GM18909 (cell line): ENCODE results near the gene C6orf15.

ENCODE experiments used
- ATAC-seq: cut with Tn5 transposase; IDR thresholded peaks from one replicate; pipeline ENCODE4 v1.9.1; 2021; ENCODE audit warnings: mild to moderate bottlenecking; ENCODE audit not compliant: unreplicated experiment, poor library complexity

The C6orf15 gene

DNA sequence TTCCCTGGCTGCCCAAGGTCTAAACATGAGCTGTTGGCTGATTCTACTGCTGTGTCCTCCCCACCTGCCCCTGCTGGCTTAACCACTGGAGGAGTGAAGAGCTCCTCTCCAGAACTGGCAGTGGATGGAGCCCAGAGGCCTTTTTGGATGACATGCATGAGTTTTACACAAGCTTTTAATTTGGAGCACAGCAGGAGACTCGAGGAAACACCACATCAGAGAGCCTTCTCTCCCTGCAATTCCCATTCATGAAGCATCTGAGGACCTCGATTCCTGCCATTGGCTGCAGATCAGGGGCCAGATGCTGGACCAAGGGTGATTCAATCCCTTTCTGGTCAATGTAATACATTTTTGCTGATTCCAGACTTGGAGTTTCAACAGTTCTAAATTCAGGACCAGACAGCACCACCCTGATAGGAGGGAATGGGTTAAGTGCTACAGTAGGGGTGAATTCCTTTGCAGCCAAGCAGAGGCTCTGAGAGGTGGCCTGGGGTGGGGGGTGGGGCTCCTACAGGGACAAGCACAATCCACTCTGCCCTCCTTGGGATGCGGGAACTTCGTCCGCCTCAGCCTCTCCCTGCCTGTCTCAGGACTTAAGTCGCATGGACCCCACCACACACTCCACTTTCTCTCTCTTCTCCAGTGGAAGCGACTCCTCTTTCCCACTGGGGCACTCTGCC lies 1.6 kb upstream of the C6orf15 start:
- no peak for ATAC-seq

DNA sequence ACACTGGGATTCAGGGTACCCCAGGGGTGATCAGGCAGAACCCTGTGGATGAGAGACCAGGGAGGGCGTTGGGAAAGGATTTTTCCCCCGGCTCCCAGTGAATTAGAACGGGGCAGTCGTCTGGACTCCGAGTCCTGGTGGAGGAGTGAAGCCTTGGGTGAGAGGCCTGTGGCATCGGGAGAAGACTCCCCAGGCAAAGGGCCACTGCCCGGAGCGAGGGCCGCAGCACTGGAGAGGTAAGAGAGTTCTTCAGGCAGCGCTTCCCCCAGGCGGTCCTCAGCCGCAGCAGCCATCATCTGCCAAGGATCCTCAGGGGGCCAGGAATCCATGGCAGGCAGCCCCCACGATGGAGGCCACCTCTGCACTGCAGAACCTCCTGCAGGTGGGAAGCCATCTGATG lies 663 bp downstream of the C6orf15 start:
- no peak for ATAC-seq

DNA sequence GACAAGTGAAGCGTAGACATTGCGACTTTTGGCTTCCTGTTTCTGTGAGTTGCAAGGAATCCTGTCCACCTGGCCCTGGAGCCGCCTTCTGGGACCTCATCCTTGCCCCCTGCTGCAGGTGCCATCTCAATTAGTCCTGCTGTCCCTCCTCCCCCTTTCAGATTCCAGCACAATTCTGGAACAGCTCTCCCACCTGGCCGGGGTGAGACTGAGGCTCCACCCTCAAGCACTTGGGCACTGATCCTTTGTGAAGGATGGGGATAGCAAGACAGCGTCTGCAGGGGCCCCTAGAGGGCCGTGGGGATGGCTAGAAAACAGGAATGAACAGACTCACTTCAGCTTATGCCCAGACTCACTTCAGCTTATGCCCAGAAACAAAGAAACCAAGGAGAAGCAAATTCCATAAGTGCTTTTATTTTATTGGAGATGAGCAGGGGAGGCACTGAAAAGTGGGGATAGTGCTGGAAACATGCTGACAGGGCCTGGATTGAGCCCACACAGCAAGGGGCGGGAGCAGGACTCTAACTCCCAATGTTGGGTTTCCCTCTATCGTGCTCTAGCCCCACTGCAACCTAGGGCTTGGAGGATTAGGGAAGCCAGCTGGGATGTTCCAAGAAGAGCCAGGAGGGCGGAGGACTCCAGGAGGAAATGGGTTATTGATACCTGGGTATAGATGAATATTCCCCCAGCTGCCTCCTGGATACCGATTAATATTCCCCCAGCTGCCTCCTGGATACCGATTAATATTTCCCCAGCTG lies 1.4 kb downstream of the C6orf15 start:
- ATAC-seq, result no peak

GRCh38 chr6:31107052-31107451 lies 5.3 kb downstream of the C6orf15 start:
- ATAC-seq, result no peak

DNA sequence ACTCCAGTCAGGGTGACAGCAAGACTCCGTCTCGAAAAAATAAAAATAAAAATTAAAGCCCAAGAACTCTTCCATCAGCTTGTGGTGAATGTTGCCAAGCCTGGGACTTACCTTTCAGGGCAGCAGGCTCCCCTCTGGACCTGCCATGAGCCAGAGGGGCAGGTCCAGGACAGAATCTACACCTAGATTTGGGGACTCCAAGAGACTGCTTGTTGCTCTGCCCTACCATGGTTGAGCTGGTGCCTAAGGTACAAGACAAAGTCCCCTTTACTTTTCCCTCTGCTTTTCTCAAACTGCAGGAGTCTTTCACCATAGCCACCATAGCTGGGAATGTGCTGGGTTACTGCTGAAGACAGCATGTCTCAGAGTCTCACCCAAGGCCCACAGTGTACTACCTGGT lies 9.2 kb downstream of the C6orf15 start:
- no peak for ATAC-seq

DNA sequence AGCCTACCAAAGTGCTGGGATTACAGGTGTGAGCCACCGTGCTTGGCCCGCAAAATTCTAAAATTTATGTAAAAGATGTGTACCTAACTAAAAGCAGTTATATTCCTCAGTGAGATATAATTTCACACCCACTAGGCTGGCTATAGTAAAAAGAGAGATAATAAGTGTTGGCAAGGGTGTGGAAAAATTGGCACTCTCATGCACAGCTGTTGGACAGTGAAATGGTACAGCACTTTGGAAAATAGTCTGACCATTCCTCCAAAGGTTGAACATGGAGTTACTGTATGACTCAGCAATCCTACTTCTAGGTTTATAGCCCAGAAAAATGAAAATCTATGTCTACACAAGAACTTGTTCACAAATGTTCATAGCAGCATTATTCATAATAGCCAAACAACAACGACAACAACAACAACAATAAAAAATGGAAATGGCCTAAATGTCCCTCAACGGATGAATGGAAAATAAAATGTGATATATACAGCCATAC lies 13.9 kb downstream of the C6orf15 start:
- no peak for ATAC-seq

- no peak for ATAC-seq
Observed at GRCh38 chr6:31096656-31097055, 15.7 kb downstream of the C6orf15 start.

DNA sequence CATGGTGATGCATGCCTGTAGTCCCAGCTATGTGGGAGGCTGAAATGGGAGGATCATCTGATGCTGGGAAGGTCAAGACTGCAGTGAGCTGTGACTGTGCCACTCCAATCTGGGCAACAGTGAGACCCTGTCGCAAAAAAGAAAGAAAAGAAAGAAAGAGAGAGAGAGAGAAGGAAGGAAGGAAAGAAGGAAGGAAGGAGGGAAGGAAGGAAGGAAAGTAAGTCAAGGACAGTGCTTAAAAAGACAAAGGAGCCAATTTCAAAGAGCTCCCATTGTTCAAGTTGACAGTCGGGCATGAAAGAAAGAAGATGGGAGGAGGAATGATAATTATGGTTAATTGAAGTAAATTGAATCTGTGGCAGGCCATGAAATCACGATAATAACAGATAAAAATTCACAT lies 16.2 kb downstream of the C6orf15 start:
- ATAC-seq, result no peak

DNA sequence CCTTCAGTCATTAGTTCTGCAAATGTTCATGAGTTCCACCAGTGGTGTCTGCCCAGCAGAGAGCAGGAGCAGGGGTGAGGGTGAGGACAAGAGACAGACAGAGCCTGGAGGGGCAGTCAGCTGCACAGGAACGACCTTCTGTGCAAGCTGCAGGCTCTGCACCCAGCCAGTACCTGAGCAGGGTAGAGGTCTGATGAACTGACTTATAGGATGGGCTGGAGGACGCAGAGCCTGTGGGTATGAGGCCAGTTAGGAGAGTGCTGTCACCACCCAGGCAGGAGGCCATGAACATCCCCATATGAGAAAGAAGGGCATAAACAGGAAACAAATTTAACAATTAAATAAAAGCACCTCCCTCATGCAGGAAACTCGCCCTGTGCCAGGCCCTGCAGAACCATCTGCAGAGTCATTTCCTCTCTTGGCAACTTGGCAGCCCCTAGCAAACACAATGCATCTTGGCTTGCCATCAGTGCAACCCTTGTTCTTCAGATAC lies 17.9 kb downstream of the C6orf15 start:
- no peak for ATAC-seq

DNA sequence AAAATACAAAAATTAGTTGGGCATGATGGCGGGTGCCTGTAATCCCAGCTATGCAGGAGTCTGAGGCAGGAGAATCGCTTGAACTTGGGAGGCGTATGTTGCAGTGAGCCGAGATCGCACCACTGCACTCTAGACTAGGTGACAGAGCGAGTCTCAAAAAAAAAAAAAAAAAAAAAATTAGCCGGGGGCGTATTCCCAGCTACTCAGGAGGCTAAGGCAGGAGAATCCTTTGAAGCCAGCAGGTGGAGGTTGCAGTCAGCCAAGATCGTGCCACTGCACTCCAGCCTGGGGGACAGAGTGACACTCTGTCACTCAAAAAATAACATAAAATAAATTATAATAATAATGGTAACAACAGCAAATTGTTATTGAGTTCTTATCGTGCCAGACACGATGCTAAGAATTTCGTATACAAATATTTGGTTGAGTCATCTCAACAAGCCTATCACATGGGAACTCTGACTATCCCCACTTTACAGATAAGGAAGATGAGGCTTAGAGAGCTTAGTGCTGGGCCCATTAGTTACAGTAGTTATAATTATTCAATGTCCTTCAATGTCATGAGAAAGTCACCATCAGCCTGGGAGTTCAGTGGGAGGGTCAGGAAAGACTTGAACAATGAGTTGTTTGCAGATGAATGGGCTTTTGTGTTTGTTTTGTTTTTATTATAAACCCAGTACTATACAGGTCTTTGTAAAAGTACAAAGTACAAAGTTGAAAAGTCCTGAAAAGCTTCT lies 19.4 kb downstream of the C6orf15 start:
- no peak for ATAC-seq

DNA sequence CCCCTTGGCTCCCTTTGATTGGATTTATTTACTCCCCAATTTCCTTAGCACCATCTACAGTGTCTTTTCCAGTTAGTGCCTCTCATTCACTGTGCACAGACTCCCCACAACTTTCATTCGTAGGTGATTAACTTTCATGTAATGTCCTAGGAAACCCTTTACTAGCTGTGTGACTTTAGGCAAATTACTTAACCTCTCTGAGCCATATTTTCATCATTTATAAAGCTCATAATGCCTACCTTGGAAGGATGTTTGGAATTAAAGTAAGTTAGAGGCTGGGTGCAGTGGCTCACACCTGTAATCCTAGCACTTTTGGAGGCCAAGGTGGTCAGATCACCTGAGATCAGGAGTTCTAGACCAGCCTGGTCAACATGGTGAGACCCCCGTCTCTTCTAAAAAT lies 20.1 kb downstream of the C6orf15 start:
- no peak for ATAC-seq

GRCh38 chr6:31091680-31092079 lies 20.7 kb downstream of the C6orf15 start:
- ATAC-seq, result no peak

- no peak for ATAC-seq
Observed at GRCh38 chr6:31090973-31091364, 21.4 kb downstream of the C6orf15 start.

DNA sequence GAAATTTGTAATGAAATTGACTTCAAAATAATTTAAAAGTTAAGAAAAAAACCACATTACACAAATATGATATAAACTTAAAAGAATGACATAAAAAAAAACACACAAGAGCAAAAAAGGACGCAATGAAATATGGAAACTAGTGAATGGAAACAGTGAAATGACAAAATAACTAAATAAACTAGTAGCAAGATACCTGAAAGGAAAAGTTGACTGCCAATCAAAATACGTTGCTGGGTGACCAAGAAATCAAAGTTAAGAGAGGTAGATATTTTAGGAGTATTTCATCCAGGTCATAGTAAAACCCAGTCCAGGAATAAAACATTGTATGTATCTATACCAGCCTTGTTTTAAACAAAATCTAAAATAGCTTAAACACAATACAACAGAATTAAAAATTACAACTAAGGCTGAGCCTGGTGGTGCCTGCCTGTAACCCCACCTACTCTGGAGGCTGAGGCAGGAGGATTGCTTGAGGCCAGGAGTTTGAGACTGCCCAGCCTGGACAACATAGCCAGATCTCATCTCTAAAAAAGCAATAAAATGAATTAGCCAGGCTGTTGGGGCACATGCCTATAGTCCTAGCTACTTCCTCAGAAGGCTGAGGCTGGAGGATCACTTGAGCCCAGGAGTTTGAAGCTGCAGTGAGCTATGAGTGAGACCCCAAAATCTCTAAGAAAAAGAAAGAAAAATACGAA lies 22.0 kb downstream of the C6orf15 start:
- no peak for ATAC-seq

GRCh38 chr6:31087494-31088089 lies 24.8 kb downstream of the C6orf15 start:
- ATAC-seq, result peak; percentile 58

- no peak for ATAC-seq
Observed at GRCh38 chr6:31086788-31087440, 25.5 kb downstream of the C6orf15 start.

DNA sequence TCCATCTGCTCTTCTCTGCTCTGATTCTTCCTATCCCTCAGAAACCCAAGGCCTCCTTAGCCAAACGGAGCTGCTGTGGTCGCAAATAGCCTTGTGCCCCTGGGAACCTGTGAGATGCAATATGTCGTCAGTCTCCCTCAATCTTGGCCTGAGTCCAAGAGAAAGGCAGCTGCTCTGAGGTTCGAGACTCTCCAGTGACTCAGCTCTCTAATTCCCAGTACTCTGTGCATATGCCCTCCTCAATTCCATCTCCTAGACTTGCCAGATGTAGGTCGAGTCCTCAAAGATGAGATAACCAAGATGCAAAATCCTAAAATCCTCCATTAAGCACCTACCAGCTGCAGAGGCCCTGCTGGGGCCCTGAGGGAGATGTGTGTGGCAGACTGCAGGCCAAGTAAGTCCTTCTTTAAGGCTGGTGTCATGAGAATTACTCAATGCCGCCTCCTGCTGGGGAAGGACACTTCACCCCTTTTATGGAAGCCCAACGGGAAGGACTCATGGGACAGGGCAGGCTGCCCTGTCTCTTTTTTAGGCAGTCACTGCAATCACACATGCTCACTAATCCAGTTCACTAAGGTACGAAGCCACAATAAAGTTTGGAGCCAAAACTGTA lies 28.5 kb downstream of the C6orf15 start:
- no peak for ATAC-seq

GRCh38 chr6:31081872-31082271 lies 30.5 kb downstream of the C6orf15 start:
- ATAC-seq, result no peak

GRCh38 chr6:31079656-31080261 lies 32.6 kb downstream of the C6orf15 start:
- ATAC-seq, result no peak
